ENCODE data around the gene CYP27B1. TPM values are rescaled to one million over a fixed set of nuclear protein-coding genes. Genes with fewer than 3 reads are reported as not detected.

The CYP27B1 gene
- total and polyA plus RNA-seq, 9 of the 15 experiments (the other 6 are each of a cell fraction or from before 2014, with no cell fraction given), result 0.18 to 4.2 (median 1.8) TPM

DNA sequence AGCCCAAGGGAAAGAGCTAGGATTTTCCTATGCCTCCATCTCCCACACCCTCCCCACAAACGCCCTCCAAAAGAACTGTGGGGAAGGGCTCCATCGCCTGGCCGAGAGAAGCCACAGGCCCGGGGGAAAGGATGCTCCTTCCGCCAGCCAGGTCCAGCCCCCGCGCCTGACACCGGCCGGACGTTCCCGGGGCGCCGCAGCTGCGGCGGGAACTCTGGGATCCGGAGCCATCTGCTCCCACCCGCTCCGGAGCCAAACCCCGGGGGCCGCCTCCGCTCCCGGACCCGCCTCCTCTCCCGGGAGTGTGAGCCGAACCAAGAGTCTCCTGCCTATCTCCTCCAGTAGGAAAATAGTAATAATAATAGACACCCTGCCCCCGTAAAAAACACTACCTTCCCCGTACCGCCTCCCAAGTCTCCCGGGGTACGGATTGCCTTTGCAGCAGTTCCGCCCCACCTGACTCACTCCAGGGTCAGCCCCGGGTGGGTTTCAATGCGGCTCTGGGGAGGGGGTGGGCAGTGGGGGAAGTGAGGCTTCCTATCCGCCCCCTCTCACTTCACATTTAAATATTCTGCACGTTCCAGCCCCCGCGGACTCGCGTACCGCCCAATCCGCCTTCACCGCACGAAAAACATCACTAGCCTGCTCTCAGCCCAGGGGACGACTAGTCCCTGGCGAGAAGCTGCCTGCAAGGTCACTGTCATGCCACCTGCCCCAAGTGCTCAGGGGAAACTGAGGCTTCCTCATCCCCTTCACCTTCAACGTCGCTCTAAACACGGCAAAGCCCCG lies 30.7 kb downstream of the CYP27B1 start (continued):
- TF ChIP-seq HMG20B (CRISPR knock-in tag; IDR thresholded peaks at IDR 0.05) (no peak), HNRNPH1 (optimal IDR thresholded peaks at IDR 0.05; ENCODE audit: low read depth, low read length) (no peak), BHLHE40 (IDR thresholded peaks at IDR 0.05; ENCODE audit: low read length) (no peak; the same call in 1 of the 2 replicates), HNRNPLL (IDR thresholded peaks at IDR 0.05; ENCODE audit: low read depth, low read length, poor library complexity, severe bottlenecking) (peak; percentile 15), POLR2G (IDR thresholded peaks at IDR 0.05; ENCODE audit: low read depth, low read length) (peak; percentile 84), HDAC2 (IDR thresholded peaks at IDR 0.05) (0 out of 2 replicates have a peak, but pooled peaks have one; percentile 26), BRF1 (IDR thresholded peaks at IDR 0.05; ENCODE audit: borderline replicate concordance, extremely low read depth, insufficient read length) (no peak), ZNF124 (CRISPR knock-in tag; IDR thresholded peaks at IDR 0.05) (no peak), SETDB1 (IDR thresholded peaks at IDR 0.05; ENCODE audit: low read length) (no peak), RFX1 (IDR thresholded peaks at IDR 0.05) (no peak), NFIC (IDR thresholded peaks at IDR 0.05) (peak; percentile 15; the same call in 1 of the 2 replicates), FOSL1 (tag; conservative IDR thresholded peaks at IDR 0.05) (peak; percentile 24; the same call in 1 of the 2 replicates), CHD1 (IDR thresholded peaks at IDR 0.05; ENCODE audit: low read length) (no peak), NFE2L1 (tag; IDR thresholded peaks at IDR 0.05; ENCODE audit: borderline replicate concordance, low read depth) (no peak)
- TF ChIP-seq, protein P1, sequence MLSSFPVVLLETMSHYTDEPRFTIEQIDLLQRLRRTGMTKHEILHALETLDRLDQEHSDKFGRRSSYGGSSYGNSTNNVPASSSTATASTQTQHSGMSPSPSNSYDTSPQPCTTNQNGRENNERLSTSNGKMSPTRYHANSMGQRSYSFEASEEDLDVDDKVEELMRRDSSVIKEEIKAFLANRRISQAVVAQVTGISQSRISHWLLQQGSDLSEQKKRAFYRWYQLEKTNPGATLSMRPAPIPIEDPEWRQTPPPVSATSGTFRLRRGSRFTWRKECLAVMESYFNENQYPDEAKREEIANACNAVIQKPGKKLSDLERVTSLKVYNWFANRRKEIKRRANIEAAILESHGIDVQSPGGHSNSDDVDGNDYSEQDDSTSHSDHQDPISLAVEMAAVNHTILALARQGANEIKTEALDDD (IDR thresholded peaks at IDR 0.05), result 0 out of 2 replicates have a peak, but pooled peaks have one; percentile 40
- TF ChIP-seq, protein P2, sequence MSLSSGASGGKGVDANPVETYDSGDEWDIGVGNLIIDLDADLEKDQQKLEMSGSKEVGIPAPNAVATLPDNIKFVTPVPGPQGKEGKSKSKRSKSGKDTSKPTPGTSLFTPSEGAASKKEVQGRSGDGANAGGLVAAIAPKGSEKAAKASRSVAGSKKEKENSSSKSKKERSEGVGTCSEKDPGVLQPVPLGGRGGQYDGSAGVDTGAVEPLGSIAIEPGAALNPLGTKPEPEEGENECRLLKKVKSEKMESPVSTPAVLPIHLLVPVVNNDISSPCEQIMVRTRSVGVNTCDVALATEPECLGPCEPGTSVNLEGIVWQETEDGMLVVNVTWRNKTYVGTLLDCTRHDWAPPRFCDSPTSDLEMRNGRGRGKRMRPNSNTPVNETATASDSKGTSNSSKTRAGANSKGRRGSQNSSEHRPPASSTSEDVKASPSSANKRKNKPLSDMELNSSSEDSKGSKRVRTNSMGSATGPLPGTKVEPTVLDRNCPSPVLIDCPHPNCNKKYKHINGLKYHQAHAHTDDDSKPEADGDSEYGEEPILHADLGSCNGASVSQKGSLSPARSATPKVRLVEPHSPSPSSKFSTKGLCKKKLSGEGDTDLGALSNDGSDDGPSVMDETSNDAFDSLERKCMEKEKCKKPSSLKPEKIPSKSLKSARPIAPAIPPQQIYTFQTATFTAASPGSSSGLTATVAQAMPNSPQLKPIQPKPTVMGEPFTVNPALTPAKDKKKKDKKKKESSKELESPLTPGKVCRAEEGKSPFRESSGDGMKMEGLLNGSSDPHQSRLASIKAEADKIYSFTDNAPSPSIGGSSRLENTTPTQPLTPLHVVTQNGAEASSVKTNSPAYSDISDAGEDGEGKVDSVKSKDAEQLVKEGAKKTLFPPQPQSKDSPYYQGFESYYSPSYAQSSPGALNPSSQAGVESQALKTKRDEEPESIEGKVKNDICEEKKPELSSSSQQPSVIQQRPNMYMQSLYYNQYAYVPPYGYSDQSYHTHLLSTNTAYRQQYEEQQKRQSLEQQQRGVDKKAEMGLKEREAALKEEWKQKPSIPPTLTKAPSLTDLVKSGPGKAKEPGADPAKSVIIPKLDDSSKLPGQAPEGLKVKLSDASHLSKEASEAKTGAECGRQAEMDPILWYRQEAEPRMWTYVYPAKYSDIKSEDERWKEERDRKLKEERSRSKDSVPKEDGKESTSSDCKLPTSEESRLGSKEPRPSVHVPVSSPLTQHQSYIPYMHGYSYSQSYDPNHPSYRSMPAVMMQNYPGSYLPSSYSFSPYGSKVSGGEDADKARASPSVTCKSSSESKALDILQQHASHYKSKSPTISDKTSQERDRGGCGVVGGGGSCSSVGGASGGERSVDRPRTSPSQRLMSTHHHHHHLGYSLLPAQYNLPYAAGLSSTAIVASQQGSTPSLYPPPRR (CRISPR knock-in tag; IDR thresholded peaks at IDR 0.05; ENCODE audit: borderline replicate concordance), result no peak
- TF ChIP-seq, protein P3, sequence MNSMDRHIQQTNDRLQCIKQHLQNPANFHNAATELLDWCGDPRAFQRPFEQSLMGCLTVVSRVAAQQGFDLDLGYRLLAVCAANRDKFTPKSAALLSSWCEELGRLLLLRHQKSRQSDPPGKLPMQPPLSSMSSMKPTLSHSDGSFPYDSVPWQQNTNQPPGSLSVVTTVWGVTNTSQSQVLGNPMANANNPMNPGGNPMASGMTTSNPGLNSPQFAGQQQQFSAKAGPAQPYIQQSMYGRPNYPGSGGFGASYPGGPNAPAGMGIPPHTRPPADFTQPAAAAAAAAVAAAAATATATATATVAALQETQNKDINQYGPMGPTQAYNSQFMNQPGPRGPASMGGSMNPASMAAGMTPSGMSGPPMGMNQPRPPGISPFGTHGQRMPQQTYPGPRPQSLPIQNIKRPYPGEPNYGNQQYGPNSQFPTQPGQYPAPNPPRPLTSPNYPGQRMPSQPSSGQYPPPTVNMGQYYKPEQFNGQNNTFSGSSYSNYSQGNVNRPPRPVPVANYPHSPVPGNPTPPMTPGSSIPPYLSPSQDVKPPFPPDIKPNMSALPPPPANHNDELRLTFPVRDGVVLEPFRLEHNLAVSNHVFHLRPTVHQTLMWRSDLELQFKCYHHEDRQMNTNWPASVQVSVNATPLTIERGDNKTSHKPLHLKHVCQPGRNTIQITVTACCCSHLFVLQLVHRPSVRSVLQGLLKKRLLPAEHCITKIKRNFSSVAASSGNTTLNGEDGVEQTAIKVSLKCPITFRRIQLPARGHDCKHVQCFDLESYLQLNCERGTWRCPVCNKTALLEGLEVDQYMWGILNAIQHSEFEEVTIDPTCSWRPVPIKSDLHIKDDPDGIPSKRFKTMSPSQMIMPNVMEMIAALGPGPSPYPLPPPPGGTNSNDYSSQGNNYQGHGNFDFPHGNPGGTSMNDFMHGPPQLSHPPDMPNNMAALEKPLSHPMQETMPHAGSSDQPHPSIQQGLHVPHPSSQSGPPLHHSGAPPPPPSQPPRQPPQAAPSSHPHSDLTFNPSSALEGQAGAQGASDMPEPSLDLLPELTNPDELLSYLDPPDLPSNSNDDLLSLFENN (IDR thresholded peaks at IDR 0.05; ENCODE audit: low read depth in 2 of 2, low read length in 2 of 2), result peak in 1 of 2 experiments; percentile 30; a peak in 1 of 4 replicates
